ENCODE data around the gene SLC25A41. TPM values are rescaled to one million over a fixed set of nuclear protein-coding genes. Genes with fewer than 3 reads are reported as not detected.

SLC25A41 gene
- polyA plus RNA-seq, 1 donor (not counting 4 experiments of a cell fraction or from before 2014, with no cell fraction given): not detected

GRCh38 chr19:6392221-6393073, 41.1 kb downstream of the SLC25A41 start:
- Histone ChIP-seq H3K27ac (ENCODE audit: control insufficient read depth, insufficient read depth, low read length) (peak overlapping the region; percentile 89), H3K9me3 (ENCODE audit: control insufficient read depth, low read depth, low read length) (no peaks in the 10 kb centered on the region), H3K27me3 (ENCODE audit: control insufficient read depth, extremely low read depth, insufficient read depth, low read length) (no peaks in the 10 kb centered on the region), H3K9me1 (ENCODE audit: control insufficient read depth, extremely low read depth, insufficient read depth, low read length) (no peaks in the 10 kb centered on the region), H3K9ac (ENCODE audit: control insufficient read depth, extremely low read depth, insufficient read depth, low read length) (peak overlapping the region; percentile 95), H3K4me1 (ENCODE audit: control insufficient read depth, extremely low read depth, insufficient read depth, low read length) (peaks cover 13% of the 10 kb centered on the region), H2AFZ (ENCODE audit: control insufficient read depth, low read length) (peak overlapping the region; percentile 97), H4K20me1 (ENCODE audit: control insufficient read depth, extremely low read depth, insufficient read depth, low read length) (peaks cover 2% of the 10 kb centered on the region), H3K79me2 (ENCODE audit: control insufficient read depth, insufficient read depth, low read length) (peaks cover 24% of the 10 kb centered on the region), H3K4me3 (ENCODE audit: control insufficient read depth in 2 of 3, extremely low read depth in 1 of 3, insufficient read depth in 2 of 3, low read depth in 1 of 3, low read length in 3 of 3) (peak overlapping the region; percentile 96 to 99 (median 98)), H3K4me2 (ENCODE audit: control insufficient read depth, extremely low read depth, insufficient read depth, low read depth, low read length) (peak overlapping the region; percentile 100), H3K36me3 (ENCODE audit: control insufficient read depth in 2 of 2, extremely low read depth in 1 of 2, insufficient read depth in 2 of 2, low read length in 2 of 2) (peaks cover 17 to 22% of the 10 kb centered on the region in 2 experiments)
- FAIRE-seq (peak; percentile 13), DNase-seq (ENCODE audit: low read depth, low spot score) (no peak)
- no peak for TF ChIP-seq CTCF (optimal IDR thresholded peaks at IDR 0.05 in 1 of 3, IDR thresholded peaks at IDR 0.05 in 1 of 3, conservative IDR thresholded peaks at IDR 0.05 in 1 of 3; ENCODE audit: extremely low read depth in 1 of 3, insufficient read depth in 2 of 3, low read length in 3 of 3)
- no peak for TF ChIP-seq EZH2 (IDR thresholded peaks at IDR 0.05; ENCODE audit: low read length)
- dilution Hi-C loops (cut with MboI; ENCODE audit: extremely low pct_ligation_motif_present, low sequenced_read_pairs): no loop called here

GRCh38 chr19:6387372-6387771, 46.2 kb downstream of the SLC25A41 start:
- FAIRE-seq: no peak
- H3K79me2 ChIP-seq (ENCODE audit: control insufficient read depth, insufficient read depth, low read length): peaks cover 20% of the 10 kb centered on the region
- no peaks in the 10 kb centered on the region for H3K27me3 ChIP-seq (ENCODE audit: control insufficient read depth, extremely low read depth, insufficient read depth, low read length)
- no peak overlapping the region for H3K4me2 ChIP-seq (ENCODE audit: control insufficient read depth, extremely low read depth, insufficient read depth, low read depth, low read length)
- TF ChIP-seq EZH2 (IDR thresholded peaks at IDR 0.05; ENCODE audit: low read length) (no peak), CTCF (optimal IDR thresholded peaks at IDR 0.05 in 1 of 3, IDR thresholded peaks at IDR 0.05 in 1 of 3, conservative IDR thresholded peaks at IDR 0.05 in 1 of 3; ENCODE audit: extremely low read depth in 1 of 3, insufficient read depth in 2 of 3, low read length in 3 of 3) (no peak)
- peaks cover 39 to 40% of the 10 kb centered on the region in 2 experiments for H3K36me3 ChIP-seq (ENCODE audit: control insufficient read depth in 2 of 2, extremely low read depth in 1 of 2, insufficient read depth in 2 of 2, low read length in 2 of 2)
- peaks cover 2% of the 10 kb centered on the region for H4K20me1 ChIP-seq (ENCODE audit: control insufficient read depth, extremely low read depth, insufficient read depth, low read length)
- no peaks in the 10 kb centered on the region for H3K9me3 ChIP-seq (ENCODE audit: control insufficient read depth, low read depth, low read length)
- DNase-seq (ENCODE audit: low read depth, low spot score): no peak
- dilution Hi-C loops (cut with MboI; ENCODE audit: extremely low pct_ligation_motif_present, low sequenced_read_pairs): no loop called here
- no peak overlapping the region for H2AFZ ChIP-seq (ENCODE audit: control insufficient read depth, low read length)
- H3K9ac ChIP-seq (ENCODE audit: control insufficient read depth, extremely low read depth, insufficient read depth, low read length): no peak overlapping the region
- peaks cover 8% of the 10 kb centered on the region for H3K4me1 ChIP-seq (ENCODE audit: control insufficient read depth, extremely low read depth, insufficient read depth, low read length)
- H3K27ac ChIP-seq (ENCODE audit: control insufficient read depth, insufficient read depth, low read length): no peak overlapping the region
- H3K4me3 ChIP-seq (ENCODE audit: control insufficient read depth in 2 of 3, extremely low read depth in 1 of 3, insufficient read depth in 2 of 3, low read depth in 1 of 3, low read length in 3 of 3): no peak overlapping the region
- H3K9me1 ChIP-seq (ENCODE audit: control insufficient read depth, extremely low read depth, insufficient read depth, low read length): no peaks in the 10 kb centered on the region
